Measurements from ENCODE around the gene TMED7.

GRCh38 chr5:115625579-115626444, at the start of gene TMED7:
- TF ChIP-seq CTCF (conservative IDR thresholded peaks at IDR 0.05 in 1 of 2, IDR thresholded peaks at IDR 0.05 in 1 of 2; ENCODE audit: extremely low read depth in 1 of 2, insufficient read depth in 1 of 2, low read depth in 1 of 2, low read length in 2 of 2), result no peak
- no peak for TF ChIP-seq EZH2 (IDR thresholded peaks at IDR 0.05; ENCODE audit: borderline replicate concordance, low read length)

Measured in mammary epithelial cell (primary cell).